GM19099 (cell line): ENCODE data around the gene PAM.

Source experiments
- POLR2A ChIP-seq: IDR thresholded peaks from 3 replicates; pipeline ENCODE4 v1.6.1; 2011; ENCODE audit warnings: low read depth; ENCODE audit not compliant: insufficient read length; ENCODE audit errors: extremely low read depth

The PAM gene

DNA sequence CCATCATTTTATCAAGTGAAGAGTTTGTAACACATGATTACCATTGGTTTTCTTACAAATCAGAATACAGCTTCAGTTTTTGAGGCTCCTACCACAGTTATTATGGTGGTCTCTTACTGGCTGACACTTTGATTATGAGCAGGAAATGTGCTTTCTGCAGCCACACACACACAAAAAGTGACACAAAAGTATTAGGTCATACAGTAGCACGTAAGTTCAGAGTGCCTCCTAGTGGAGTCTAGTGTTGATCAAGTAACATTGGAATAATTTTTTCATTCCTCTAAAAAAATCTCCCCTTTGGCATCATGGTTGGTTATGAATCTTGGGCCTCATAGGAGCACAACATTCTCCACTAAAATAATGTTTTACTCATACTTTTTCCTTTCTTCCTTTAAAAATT lies 37.6 kb downstream of the PAM start:
- no peak for TF ChIP-seq POLR2A

DNA sequence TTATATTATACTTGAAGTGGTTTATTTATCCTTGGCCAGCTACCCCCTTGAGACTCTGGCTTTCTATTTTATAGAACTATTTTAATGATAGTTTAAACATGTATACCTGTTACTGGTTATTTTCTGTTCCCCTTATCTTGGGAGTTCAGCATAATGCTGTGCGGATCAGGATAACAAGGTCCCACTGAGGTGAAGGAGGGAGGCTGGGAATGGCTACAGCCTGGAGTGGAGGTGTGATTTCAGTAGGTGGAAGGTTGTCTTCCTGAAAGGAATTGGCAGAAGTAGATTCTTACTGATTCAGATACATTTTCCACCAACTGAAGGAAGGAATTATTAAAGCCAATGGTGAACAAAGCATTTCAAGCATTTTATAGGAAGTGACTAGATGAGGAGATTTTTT lies 38.9 kb downstream of the PAM start:
- TF ChIP-seq POLR2A, result no peak

DNA sequence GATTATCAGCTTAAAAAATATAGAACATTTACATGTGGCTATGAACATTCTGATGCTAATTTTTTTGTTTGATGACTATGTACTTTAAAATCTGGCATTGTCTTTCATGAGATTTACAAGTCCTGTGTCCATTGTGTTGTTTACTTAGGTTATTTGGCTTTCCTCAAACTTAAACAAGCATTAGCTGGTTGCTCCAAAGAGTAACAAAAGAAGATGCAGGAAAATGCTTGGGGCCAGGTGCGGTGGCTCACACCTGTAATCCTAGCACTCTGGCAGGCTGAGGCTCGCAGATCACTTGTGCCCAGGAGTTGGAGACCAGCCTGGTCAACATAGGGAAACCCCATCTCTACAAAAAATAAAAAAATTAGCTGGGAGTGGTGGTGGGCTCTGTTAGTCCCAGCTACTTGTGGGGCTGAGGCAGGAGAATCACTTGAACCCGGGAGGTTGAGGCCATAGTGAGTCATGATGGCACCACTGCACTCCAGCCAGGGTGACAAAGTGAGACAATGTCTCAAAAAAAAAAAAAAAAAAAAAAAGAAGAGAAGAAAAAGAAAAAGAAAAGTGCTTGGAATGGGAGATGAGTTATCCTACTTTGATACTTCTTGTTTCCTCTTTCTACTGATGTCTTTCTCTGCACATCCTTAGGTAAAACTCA lies 39.7 kb downstream of the PAM start:
- TF ChIP-seq POLR2A, result no peak

DNA sequence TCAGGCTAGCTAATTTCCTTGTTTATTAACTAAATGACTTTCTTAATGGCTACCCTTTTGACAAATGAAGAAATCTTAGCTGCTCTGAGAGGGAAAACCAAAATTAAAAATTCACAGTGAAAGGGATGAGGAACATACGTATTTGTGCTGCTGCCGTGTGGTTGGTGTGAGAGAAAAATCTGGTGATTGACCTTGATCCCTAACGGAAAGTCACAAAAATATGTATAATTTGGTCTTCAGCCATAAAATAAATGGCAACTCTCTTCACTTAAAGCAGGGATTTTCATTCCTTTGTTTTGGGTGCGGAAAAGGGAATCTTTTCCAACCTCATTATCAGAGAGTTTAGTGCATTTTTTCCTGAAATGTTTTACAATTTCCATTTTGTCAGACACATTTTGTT lies 40.4 kb downstream of the PAM start:
- TF ChIP-seq POLR2A, result no peak

DNA sequence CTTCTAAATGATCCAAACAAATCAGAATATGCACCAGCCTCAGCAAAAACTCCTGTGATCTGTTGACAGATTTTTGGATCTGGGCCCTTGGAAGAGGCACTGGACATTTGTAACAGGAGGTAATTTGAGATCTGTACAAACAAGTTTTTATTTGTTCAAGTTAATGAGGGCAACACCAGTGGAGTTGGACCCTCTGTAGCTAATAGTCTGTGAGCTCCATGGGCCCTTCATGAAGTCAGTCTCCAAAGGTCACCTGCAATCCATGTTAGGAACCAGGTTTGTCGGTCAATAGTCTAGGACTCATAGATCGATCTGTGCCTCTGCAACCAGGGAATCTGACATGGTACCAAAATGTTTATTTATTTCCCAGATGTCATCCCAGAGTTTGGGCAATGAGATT lies 40.9 kb downstream of the PAM start:
- TF ChIP-seq POLR2A, result no peak

DNA sequence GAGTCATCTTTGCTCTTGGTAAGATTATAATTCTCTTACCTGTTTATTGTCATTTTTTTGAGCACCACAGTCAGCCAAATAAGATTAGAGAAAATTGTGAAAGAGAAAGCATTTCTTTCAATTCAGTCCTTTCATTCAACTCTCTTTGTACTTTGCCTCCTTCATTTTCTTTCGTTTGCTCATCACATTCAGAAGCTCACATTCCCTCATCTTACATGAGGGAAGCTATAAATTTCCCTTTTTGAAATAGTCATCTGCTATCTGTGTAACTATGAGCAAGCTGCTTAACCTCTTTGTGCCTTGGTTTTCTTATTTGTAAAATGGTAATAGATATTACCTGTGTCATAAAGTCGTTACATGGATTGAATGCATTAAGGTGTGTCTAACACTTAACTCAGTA lies 41.4 kb downstream of the PAM start:
- TF ChIP-seq POLR2A, result no peak

DNA sequence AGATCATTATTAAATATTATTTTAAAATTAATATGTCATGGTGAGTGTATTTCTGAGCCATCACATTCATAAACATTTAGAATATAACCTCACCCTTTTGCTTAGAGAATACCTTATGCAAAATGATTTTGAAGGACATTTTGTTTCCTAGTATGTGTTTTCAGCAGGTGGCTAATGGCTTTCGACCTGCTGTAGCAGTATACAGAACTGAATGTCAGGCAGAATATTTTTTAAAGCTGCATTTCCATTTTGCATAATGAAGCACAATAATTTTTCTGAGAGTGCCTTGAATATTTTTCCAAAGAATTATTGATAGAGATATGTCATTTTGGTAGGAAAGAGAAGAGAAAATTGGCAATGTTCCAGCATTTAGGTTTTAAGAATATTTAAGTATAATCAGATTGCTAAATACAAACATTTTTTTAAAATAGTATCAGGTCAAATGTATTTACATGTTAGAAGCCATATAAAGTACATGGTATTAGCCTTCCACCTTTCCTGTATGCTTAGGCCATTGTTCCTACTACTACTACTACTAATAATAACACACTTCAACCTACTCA lies 42.3 kb downstream of the PAM start:
- TF ChIP-seq POLR2A, result no peak

DNA sequence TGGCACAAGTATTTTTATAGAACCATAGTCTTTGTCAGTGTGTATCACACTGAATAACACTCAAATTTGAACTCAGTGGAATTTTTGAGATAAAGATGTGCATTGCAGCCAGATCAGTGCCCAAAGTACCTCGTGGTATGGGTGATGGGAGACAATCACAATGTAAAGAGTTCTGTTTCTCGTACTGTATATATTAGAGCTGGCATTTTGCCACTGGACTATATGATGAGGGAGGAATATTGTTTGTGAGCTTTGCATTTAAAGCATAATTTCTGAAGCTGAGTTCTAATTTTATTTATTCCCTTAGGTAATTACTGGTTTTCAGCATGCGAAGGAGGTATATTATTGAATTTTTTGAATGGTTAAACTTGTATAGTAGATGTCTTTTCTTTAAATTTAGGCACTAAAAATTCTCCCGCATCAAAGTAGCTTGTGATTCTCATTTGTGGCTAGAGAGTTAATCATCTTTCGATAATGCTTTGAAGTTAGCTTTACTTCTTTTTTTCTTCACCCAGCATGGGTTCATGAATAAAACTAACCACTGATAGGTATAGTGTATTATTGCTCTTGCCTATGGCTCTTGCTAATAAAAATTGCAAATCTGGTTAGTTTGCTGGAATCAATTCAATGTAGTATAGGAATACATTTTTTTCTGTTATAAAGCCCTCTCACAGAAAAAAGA lies 43.1 kb downstream of the PAM start:
- no peak for TF ChIP-seq POLR2A

DNA sequence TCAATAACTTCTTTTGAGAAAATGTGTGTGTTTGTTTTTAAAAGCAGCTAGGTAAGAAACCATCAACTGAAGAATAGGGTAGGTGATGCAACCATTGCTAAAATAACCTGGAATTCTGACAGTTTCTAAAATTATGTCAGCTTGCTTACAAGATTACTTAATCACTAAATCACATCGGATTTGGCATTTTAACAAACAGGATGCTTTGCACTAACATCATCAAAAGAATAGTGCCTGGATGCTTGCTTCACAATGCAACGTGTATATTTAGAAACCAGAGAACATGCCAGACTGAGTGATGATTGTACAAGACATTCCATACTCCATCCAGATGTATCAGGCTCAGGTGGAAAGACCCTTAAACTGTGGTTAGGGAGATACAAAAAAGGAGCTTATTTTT lies 43.9 kb downstream of the PAM start:
- no peak for TF ChIP-seq POLR2A

DNA sequence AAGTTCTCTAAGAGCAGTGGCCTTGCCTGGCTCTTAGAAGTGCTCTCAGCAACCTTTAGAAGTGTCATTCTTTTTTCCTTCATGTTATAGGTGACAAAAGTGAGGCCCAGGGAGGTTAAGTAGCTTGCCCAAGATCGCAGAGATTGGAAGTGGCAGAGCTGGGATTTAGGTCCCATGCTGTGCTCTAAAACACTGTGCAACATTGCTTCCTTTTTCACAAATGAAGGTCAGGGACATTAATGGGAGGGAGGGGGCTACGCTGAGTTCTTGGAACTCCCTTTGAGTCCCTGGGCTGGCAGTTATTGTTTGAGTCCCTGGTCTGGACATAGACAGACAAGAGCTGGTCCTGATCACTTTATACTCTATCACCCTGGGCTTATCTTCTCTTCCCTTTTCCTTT lies 45.3 kb downstream of the PAM start:
- TF ChIP-seq POLR2A, result no peak

DNA sequence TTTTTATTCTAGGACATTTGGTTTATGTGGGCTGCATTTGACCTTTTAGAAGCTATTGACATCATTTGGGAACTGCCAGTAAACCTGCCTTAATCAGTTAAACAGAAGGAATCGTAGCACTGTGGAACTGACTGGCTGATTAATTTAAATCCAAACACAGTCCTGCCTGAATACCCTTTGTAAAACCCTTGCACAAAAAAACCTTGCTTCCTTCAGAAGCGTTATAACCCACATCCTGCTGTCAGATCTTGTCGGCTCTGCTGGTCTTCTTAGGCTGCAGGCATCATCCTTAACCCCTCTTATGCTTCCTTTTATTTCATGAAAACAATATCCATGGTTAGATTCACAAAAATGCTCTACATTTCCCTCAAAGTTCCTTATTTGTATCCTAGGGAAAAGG lies 46.3 kb downstream of the PAM start:
- no peak for TF ChIP-seq POLR2A

DNA sequence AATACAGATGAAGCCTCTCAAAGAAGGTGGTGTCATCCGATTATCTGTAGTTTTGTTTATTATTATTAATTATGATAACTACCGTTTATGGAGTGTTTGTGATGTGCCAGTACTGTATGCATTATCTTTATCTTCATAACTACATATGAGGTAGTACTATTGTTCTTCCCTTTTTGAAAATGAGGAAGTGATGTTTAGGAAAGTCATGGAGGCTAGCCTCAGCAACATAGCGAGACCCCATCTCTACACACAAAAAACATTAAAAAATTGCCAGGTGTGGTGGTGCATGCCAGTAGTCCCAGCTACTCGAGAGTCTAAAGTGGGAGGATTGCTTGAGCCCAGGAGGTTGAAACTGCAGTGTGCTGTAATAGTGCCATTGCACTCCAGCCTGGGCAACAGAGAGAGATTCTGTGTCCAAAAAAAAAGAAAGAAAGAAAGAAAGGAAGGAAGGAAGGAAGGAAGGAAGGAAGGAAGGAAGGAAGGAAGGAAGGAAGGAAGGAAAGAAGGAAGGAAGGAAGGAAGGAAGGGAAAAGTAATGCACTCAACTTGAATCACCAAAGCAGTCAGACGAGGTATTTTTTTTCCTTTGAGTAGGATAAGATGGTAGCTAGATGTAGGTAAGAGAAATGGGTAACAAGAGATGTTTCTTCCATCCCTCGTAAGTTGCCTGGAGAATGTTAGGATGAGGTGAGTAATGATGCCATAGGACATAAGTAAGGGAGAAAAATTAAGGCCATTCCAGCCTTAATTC lies 47.8 kb downstream of the PAM start:
- TF ChIP-seq POLR2A, result no peak

DNA sequence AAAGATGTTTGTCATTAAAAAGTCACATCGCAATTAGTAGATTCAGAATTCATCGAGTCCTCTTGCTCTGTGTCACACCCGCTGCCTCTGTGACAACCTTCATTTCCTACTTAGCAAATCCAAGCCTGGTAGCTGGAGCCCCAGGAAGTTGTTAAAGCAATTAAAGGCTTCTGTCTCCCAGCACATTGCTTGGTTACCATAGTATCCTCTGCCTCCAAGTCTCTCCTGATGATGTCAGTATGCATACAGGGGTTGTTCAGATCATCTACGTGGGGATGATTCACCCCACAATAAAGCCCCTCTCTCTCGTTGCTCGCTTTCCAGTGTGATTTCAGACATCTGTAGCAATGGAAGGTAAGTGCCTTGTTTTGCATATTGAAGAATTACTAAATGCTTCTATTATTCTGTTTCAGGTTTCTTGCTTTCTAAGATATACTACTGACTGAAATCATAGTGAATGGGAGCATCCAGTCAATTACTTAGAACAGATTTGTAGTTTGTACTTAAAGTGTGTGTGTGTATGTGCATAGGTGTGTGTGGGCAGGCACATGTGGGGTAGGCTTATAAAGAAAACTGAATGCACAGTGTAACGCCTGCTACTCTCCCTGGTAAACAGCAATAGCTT lies 52.9 kb downstream of the PAM start:
- no peak for TF ChIP-seq POLR2A

DNA sequence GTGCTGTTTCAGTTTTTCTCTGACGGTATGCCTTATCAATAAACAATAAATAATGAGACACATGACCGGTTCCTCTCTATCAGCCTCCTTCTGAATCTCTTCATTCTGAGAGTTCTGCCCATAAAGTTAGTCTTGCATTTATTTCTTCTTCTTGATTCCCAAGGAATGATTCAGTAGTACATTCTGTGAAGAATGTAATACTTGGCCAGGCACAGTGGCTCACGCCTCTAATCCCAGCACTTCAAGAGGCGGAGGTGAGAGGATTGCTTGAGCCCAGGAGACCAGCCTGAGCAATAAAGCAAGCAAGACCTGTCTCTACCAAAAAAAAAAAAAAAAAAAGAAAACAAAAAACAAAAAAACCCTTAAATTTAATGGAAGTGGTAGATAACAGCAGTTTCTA lies 53.9 kb downstream of the PAM start:
- no peak for TF ChIP-seq POLR2A

DNA sequence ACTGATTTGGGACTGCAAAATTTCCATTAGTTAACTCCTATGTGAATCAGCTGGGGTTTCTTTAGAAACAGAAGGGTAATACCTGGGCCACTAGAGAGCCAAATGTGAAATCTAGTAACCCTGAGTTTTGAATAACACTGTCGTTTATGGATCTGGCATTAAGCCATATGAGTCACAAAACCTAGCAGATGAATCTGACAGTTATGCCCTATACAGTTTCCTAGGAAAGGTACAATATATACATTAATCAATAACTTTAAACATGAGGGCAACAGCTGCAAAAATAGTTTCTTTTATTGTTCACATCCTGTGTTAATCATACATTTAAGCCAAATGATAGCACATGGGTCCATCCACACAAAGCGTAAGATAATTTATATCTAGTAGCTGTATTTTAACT lies 56.9 kb downstream of the PAM start:
- no peak for TF ChIP-seq POLR2A
